MCF 10A (cell line): ENCODE data around the gene ACTR6. TPM values are rescaled to one million over a fixed set of nuclear protein-coding genes. Genes with fewer than 3 reads are reported as not detected.

Experiments used
- BruUV-seq: library from RNA; stranded (reverse); fragments of 400-500 nt; replicated peaks from 2 replicates; lab custom pipeline; 2021; lab: Mats Ljungman, UMichigan
- CTCF ChIA-PET: fragments of 300-600 bp; sonication (Branson Sonifier 250); formaldehyde crosslinking; extraction: SDS; loops from one replicate; lab custom pipeline; 2021; ENCODE audit warnings: antibody characterized with exemption, inconsistent platforms; lab: Yijun Ruan, JAX
- POLR2A ChIA-PET: fragments of 300-600, 350-650 bp; sonication (Branson Sonifier 250); formaldehyde crosslinking; extraction: SDS; loops from one replicate; lab custom pipeline; 2020; ENCODE audit warnings: antibody characterized with exemption, inconsistent platforms; lab: Yijun Ruan, JAX
- DNase-seq: peaks from one replicate; pipeline ENCODE4 v3.0.0-alpha.2; 2018; ENCODE audit not compliant: unreplicated experiment
- H3K27ac Mint-ChIP-seq: one replicate; pipeline ENCODE4 v1.8.0; 2022; ENCODE audit warnings: mild to moderate bottlenecking, low read depth, mixed read lengths; ENCODE audit not compliant: unreplicated experiment
- H3K27me3 Mint-ChIP-seq: one replicate; pipeline ENCODE4 v1.8.0; 2022; ENCODE audit warnings: mixed read lengths; ENCODE audit not compliant: insufficient read depth, unreplicated experiment
- H3K36me3 Mint-ChIP-seq: one replicate; pipeline ENCODE4 v1.8.0; 2022; ENCODE audit warnings: mild to moderate bottlenecking, moderate library complexity, mixed read lengths; ENCODE audit not compliant: insufficient read depth, unreplicated experiment
- H3K4me1 Mint-ChIP-seq: one replicate; pipeline ENCODE4 v1.8.0; 2022; ENCODE audit warnings: mixed read lengths; ENCODE audit not compliant: insufficient read depth, unreplicated experiment
- H3K4me3 Mint-ChIP-seq: one replicate; pipeline ENCODE4 v1.8.0; 2022; ENCODE audit warnings: mild to moderate bottlenecking, moderate library complexity, mixed read lengths; ENCODE audit not compliant: unreplicated experiment
- H3K9me3 Mint-ChIP-seq: one replicate; pipeline ENCODE4 v1.8.0; 2022; ENCODE audit warnings: mixed read lengths; ENCODE audit not compliant: unreplicated experiment
- CTCF ChIP-seq: fragments of 200-600 bp; IDR thresholded peaks from one replicate; pipeline ENCODE4 v1.8.0; 2022; ENCODE audit warnings: antibody characterized with exemption, mild to moderate bottlenecking; ENCODE audit not compliant: unreplicated experiment
- intact Hi-C: fragments of 100-400 bp; cut with micrococcal nuclease; formaldehyde crosslinking; loops from 2 replicates; pipeline ENCODE4 v1.14.1; 2022
- total RNA-seq: library from RNA; stranded (reverse); gene quantifications from 2 replicates; pipeline ENCODE4 v1.2.3, GENCODE V29; 2022

The ACTR6 gene
- total RNA-seq, 1 experiment from 2014 or later, result 26.4 TPM

- TF ChIP-seq CTCF, result no peak
- ChIA-PET POLR2A (interaction anchor here (0.5 to 3.2 kb wide), 8 partner anchors 8 to 1689 kb away, joined by 3 to 24 read pairs (median 8); no protein-coding TSS in a partner anchor), CTCF (interaction anchor here (0.6 to 1.2 kb wide), 7 partner anchors 13 to 144 kb away, joined by 3 to 6 read pairs (median 4); no protein-coding TSS in a partner anchor)
- Mint-ChIP-seq H3K4me1 (peaks cover 10% of the 10 kb centered on the region), H3K27me3 (no peaks in the 10 kb centered on the region), H3K36me3 (peaks cover 36% of the 10 kb centered on the region), H3K4me3 (peak overlapping the region; percentile 99), H3K9me3 (no peaks in the 10 kb centered on the region), H3K27ac (peak overlapping the region; percentile 93)
- DNase-seq, result no peak
- BruUV-seq, result no TSS peak
- intact Hi-C loops, result loop anchor here (2.0 to 5.0 kb wide), 2 partner anchors 75 to 391 kb away; no protein-coding TSS in a partner anchor
These were observed 1.2 kb downstream of the ACTR6 start for GRCh38 chr12:100201604-100202423.

- H3K4me3 Mint-ChIP-seq, result no peak overlapping the region
- DNase-seq, result no peak
- ChIA-PET CTCF (interaction anchor here (1.5 kb wide), 1 partner anchor 22 kb away, joined by 4 read pairs; no protein-coding TSS in a partner anchor), POLR2A (no interaction called here)
- intact Hi-C loops, result no loop called here
- no peaks in the 10 kb centered on the region for H3K9me3 Mint-ChIP-seq
- H3K4me1 Mint-ChIP-seq, result no peaks in the 10 kb centered on the region
- TF ChIP-seq CTCF, result no peak
- H3K27me3 Mint-ChIP-seq, result no peaks in the 10 kb centered on the region
- H3K27ac Mint-ChIP-seq, result no peak overlapping the region
- peaks cover 62% of the 10 kb centered on the region for H3K36me3 Mint-ChIP-seq
- no TSS peak for BruUV-seq
These were observed 6.7 kb downstream of the ACTR6 start for GRCh38 chr12:100207311-100207710.

- ChIA-PET CTCF (interaction anchor here (0.7 to 1.6 kb wide), 5 partner anchors 21 to 463 kb away, joined by 3 to 10 read pairs (median 4); no protein-coding TSS in a partner anchor), POLR2A (interaction anchor here (2.9 kb wide), 1 partner anchor 8 kb away, joined by 18 read pairs; the partner anchor contains the start of gene ACTR6)
- intact Hi-C loops, result no loop called here
- H3K9me3 Mint-ChIP-seq, result no peaks in the 10 kb centered on the region
- no peak for TF ChIP-seq CTCF
- peaks cover 72% of the 10 kb centered on the region for H3K36me3 Mint-ChIP-seq
- no peak overlapping the region for H3K27ac Mint-ChIP-seq
- DNase-seq, result no peak
- H3K4me1 Mint-ChIP-seq, result no peaks in the 10 kb centered on the region
- H3K27me3 Mint-ChIP-seq, result no peaks in the 10 kb centered on the region
- no TSS peak for BruUV-seq
- H3K4me3 Mint-ChIP-seq, result no peak overlapping the region
These were observed 8.2 kb downstream of the ACTR6 start for GRCh38 chr12:100208834-100209233.

GRCh38 chr12:100211698-100212097 lies 11.1 kb downstream of the ACTR6 start:
- H3K9me3 Mint-ChIP-seq, result no peaks in the 10 kb centered on the region
- CTCF ChIA-PET, result interaction anchor here (0.7 to 1.6 kb wide), 2 partner anchors 25 to 57 kb away, joined by 3 to 4 read pairs; no protein-coding TSS in a partner anchor
- TF ChIP-seq CTCF, result no peak
- peaks cover 74% of the 10 kb centered on the region for H3K36me3 Mint-ChIP-seq
- POLR2A ChIA-PET, result interaction anchor here (0.6 to 2.9 kb wide), 5 partner anchors 10 to 1617 kb away, joined by 3 to 18 read pairs (median 4); partner anchors contain the start of gene ACTR6
- BruUV-seq, result no TSS peak
- peaks cover 9% of the 10 kb centered on the region for H3K4me1 Mint-ChIP-seq
- no peak overlapping the region for H3K4me3 Mint-ChIP-seq
- intact Hi-C loops, result no loop called here
- DNase-seq, result no peak
- H3K27me3 Mint-ChIP-seq, result no peaks in the 10 kb centered on the region
- H3K27ac Mint-ChIP-seq, result no peak overlapping the region
